CD4-positive, alpha-beta memory T cell (primary cell): ENCODE results near the gene PRKRIP1. TPM values are rescaled to one million over a fixed set of nuclear protein-coding genes. Genes with fewer than 3 reads are reported as not detected.

ENCODE experiments used
- CTCF ChIA-PET: fragments of 350-600 bp; sonication (Branson Sonifier 250); formaldehyde crosslinking; loops from one replicate; lab custom pipeline; 2021; ENCODE audit warnings: inconsistent platforms; ENCODE audit not compliant: partially characterized antibody; lab: Charles Lee
- POLR2A ChIA-PET: fragments of 350-600 bp; sonication (Branson Sonifier 250); formaldehyde crosslinking; loops from one replicate; lab custom pipeline; 2021; ENCODE audit not compliant: partially characterized antibody; lab: Charles Lee
- DNase-seq, 5 donors: peaks; one replicate each; pipeline versions ENCODE4 v3.0.0 to v3.0.0-alpha.2; 2020 to 2022; ENCODE audit warnings: mixed read lengths in 1 of 5
- H3K27ac ChIP-seq: one replicate; pipeline ENCODE4 v1.7.0; 2013; ENCODE audit warnings: low read depth, low read length
- H3K27me3 ChIP-seq: 2 replicates; pipeline ENCODE4 v1.7.0; 2013; ENCODE audit warnings: mild to moderate bottlenecking, low read length, moderate library complexity; ENCODE audit not compliant: insufficient read depth
- H3K36me3 ChIP-seq: 2 replicates; pipeline ENCODE4 v1.7.0; 2013; ENCODE audit warnings: mild to moderate bottlenecking, low read length, moderate library complexity; ENCODE audit not compliant: insufficient read depth
- H3K4me1 ChIP-seq: 2 replicates; pipeline ENCODE4 v1.7.0; 2013; ENCODE audit warnings: mild to moderate bottlenecking, low read length, moderate library complexity; ENCODE audit not compliant: insufficient read depth
- H3K4me3 ChIP-seq, 2 donors: one replicate each; pipeline ENCODE4 v1.7.0; 2013; ENCODE audit warnings: low read length in 2 of 2, mild to moderate bottlenecking in 1 of 2
- H3K9me3 ChIP-seq, 2 donors: one replicate each; pipeline ENCODE4 v1.7.0; 2013; ENCODE audit warnings: low read length in 2 of 2, control low read depth in 1 of 2; ENCODE audit not compliant: control insufficient read depth in 1 of 2
- H3K27ac Mint-ChIP-seq, 7 donors: one replicate each; pipeline ENCODE4 v1.8.0; 2020 to 2021; ENCODE audit warnings: mixed read lengths in 7 of 7, mild to moderate bottlenecking in 6 of 7, inconsistent platforms in 3 of 7, moderate library complexity in 3 of 7
- H3K27me3 Mint-ChIP-seq, 2 donors: one replicate each; pipeline ENCODE4 v1.8.0; 2020 to 2021; ENCODE audit warnings: mixed read lengths in 2 of 2
- H3K36me3 Mint-ChIP-seq, 2 donors: one replicate each; pipeline ENCODE4 v1.8.0; 2020 to 2021; ENCODE audit warnings: mixed read lengths in 2 of 2, inconsistent platforms in 1 of 2, mild to moderate bottlenecking in 1 of 2
- H3K4me1 Mint-ChIP-seq, 4 donors: one replicate each; pipeline ENCODE4 v1.8.0; 2020 to 2021; ENCODE audit warnings: mixed read lengths in 4 of 4, mild to moderate bottlenecking in 1 of 4
- H3K4me3 Mint-ChIP-seq, 8 donors: one replicate each; pipeline ENCODE4 v1.8.0; 2020 to 2021; ENCODE audit warnings: mixed read lengths in 8 of 8, mild to moderate bottlenecking in 7 of 8, moderate library complexity in 6 of 8, inconsistent platforms in 3 of 8
- H3K9me3 Mint-ChIP-seq, 8 donors: one replicate each; pipeline ENCODE4 v1.8.0; 2020 to 2021; ENCODE audit warnings: mixed read lengths in 8 of 8, mild to moderate bottlenecking in 5 of 8, inconsistent platforms in 3 of 8, moderate library complexity in 1 of 8
- intact Hi-C: fragments of 100-400 bp; cut with micrococcal nuclease; formaldehyde crosslinking; loops from one replicate; pipeline ENCODE4 v1.15.1; 2023
- polyA plus RNA-seq, 2 donors: library from polyadenylated mRNA; unstranded; fragments of 300-500 nt; fragmentation: Illumina TruSeq; gene quantifications; one replicate each; pipeline ENCODE4 v1.2.3, GENCODE V29; 2021
- total RNA-seq, 2 experiments: library from RNA; stranded (reverse); gene quantifications; one replicate each; pipeline ENCODE4 v1.2.3, GENCODE V29; 2021

Gene PRKRIP1
- total and polyA plus RNA-seq, 4 experiments from 2014 or later = 9.7 to 47.6 (median 32.4) TPM

DNA sequence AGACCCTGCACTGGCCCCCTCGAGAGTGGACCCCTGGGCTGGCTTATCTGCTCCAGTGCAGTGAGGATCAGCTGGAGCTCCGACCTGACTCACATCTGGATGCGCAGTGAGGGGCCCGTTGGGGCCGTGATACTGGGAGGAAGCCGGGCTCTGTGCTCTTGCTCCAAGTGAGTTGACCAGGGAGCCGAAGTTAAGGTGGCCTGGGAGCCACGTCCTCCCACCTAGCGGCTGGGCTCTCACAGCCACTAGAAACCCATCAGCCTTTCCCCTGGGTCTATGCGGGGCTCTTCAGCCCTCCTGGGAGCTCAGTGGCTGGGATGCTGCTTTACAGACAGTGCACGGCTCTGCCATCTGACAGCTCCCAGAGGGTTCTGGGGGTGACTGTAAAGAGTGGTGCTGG lies 59.4 kb downstream of the PRKRIP1 start:
- CTCF ChIA-PET = interaction anchor here (1.4 to 3.4 kb wide), 3 partner anchors 12 to 50 kb away, joined by 5 to 17 read pairs (median 7); no protein-coding TSS in a partner anchor
- peaks cover 16% of the 10 kb centered on the region for H3K36me3 ChIP-seq

DNA sequence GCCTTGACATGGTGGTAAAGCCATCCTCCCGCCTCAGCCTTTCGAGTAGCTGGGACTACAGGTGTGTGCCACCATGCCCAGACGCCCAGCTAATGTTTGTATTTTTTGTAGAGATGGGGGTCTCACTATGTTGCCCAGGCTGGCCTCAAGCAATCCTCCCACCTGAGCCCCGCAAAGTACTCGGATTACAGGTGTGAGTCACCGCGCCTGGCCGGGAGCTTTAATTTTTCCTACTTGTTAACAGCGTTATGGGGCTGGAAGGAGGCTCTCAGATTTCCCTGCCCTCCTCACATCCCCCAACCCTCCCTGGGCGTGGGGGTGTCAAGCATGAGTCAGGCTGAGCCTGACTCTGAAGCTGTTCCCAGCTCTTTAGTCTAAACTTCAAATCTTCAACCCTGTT lies 60.2 kb downstream of the PRKRIP1 start:
- Mint-ChIP-seq H3K9me3 (no peaks in the 10 kb centered on the region), H3K27ac (no peak overlapping the region), H3K36me3 (peaks cover 3 to 16% of the 10 kb centered on the region in 2 donors), H3K27me3 (no peaks in the 10 kb centered on the region), H3K4me3 (no peak overlapping the region), H3K4me1 (peaks cover 0 to 6% (median 2%) of the 10 kb centered on the region in 4 donors)
- CTCF ChIA-PET = interaction anchor here (1.4 to 3.4 kb wide), 4 partner anchors 11 to 51 kb away, joined by 3 to 17 read pairs (median 6); no protein-coding TSS in a partner anchor
- Histone ChIP-seq H3K9me3 (no peaks in the 10 kb centered on the region), H3K4me1 (no peaks in the 10 kb centered on the region), H3K4me3 (no peak overlapping the region), H3K27ac (no peak overlapping the region), H3K27me3 (no peaks in the 10 kb centered on the region), H3K36me3 (peaks cover 16% of the 10 kb centered on the region)
- intact Hi-C loops = no loop called here
- no peak for DNase-seq
- POLR2A ChIA-PET = interaction anchor here (0.9 to 1.4 kb wide), 4 partner anchors 8 to 51 kb away, joined by 3 to 5 read pairs (median 4); partner anchors contain the start of gene ALKBH4

More for the DNA sequence above, 59.4 kb downstream of the PRKRIP1 start:
- H3K36me3 Mint-ChIP-seq = peaks cover 1 to 13% of the 10 kb centered on the region in 2 donors
- H3K27ac Mint-ChIP-seq = no peak overlapping the region
- no peak overlapping the region for H3K27ac ChIP-seq
- H3K4me3 ChIP-seq = no peak overlapping the region
- no peaks in the 10 kb centered on the region for H3K27me3 ChIP-seq
- intact Hi-C loops = no loop called here
- H3K9me3 Mint-ChIP-seq = no peaks in the 10 kb centered on the region
- DNase-seq = no peak
- H3K4me1 Mint-ChIP-seq = peaks cover 0 to 2% (median under 1%) of the 10 kb centered on the region in 4 donors
- H3K27me3 Mint-ChIP-seq = no peaks in the 10 kb centered on the region
- no peak overlapping the region for H3K4me3 Mint-ChIP-seq
- H3K9me3 ChIP-seq = no peaks in the 10 kb centered on the region
- H3K4me1 ChIP-seq = no peaks in the 10 kb centered on the region
- POLR2A ChIA-PET = interaction anchor here (0.9 to 1.4 kb wide), 4 partner anchors 9 to 50 kb away, joined by 3 to 5 read pairs (median 4); partner anchors contain the start of gene ALKBH4

DNA sequence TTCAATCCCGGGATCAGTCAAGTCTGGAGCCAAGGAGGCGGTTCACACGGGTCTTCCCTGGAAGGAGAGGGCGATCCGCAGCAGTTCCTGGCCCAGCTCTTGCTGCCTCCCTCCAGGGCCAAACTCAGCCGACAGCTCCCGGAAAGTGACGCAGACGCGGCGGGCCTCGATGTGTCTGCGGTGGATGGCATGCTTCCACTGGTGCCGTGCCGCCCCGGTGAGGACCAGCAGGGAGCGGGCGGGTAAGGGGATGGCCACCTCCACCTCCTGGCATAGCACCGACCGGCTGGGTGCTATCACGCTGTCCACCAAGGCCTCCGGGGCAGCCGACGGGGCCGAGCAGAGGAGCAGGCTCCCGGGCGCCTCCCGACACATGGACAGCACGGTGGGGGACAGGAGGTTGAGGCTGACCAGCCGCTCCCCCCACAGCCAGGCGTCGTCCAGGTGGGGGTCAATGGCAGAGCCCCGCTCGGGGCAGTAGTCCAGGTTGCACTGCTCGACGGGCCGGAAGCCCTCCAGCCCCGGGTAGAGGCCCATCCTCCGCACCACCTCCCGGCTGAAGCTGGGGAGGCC lies 61.3 kb downstream of the PRKRIP1 start:
- Mint-ChIP-seq H3K9me3 (no peaks in the 10 kb centered on the region), H3K27me3 (no peaks in the 10 kb centered on the region), H3K4me1 (peaks cover 1 to 15% (median 2%) of the 10 kb centered on the region in 4 donors), H3K27ac (no peak overlapping the region), H3K4me3 (no peak overlapping the region), H3K36me3 (peaks cover 3 to 16% of the 10 kb centered on the region in 2 donors)
- no peaks in the 10 kb centered on the region for H3K9me3 ChIP-seq
- H3K27me3 ChIP-seq = no peaks in the 10 kb centered on the region
- POLR2A ChIA-PET = no interaction called here
- DNase-seq = no peak
- H3K4me1 ChIP-seq = no peaks in the 10 kb centered on the region
- H3K27ac ChIP-seq = no peak overlapping the region
- no peak overlapping the region for H3K4me3 ChIP-seq
- CTCF ChIA-PET = interaction anchor here (1.5 to 3.4 kb wide), 2 partner anchors 26 to 52 kb away, joined by 3 to 17 read pairs; no protein-coding TSS in a partner anchor
- intact Hi-C loops = no loop called here
- H3K36me3 ChIP-seq = peaks cover 16% of the 10 kb centered on the region

DNA sequence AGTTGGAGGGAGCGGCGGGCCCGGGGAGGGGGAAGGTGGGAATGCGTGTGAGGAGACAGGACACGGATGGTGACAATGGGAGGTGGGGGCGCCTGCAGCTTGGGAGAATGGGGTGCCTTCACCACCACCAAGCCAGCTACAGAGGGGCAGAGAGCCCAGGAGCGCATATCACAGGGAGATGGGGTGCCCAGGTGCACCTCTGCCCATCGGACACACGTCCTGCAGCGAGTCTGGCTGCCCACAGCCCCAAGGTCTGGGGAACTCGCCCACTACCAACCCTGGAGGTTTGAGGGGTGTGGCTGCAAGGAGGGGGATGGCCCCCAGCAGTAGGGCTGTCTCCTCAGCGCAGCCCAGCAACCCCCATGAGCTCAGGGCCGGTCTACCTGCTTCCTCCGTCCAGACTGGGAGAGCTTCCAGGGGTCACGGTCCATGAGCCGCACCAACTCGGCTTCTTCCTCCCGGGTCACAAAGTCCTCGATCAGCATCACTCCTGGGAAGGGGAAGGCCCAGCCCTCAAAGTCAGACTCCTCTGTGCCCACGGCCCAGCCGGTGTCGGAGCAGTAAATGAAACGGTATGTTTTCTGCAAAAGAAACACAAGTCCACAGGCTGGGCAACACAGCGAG lies 63.2 kb downstream of the PRKRIP1 start:
- Mint-ChIP-seq H3K4me3 (no peak overlapping the region), H3K4me1 (peaks cover 6 to 29% (median 12%) of the 10 kb centered on the region in 4 donors), H3K9me3 (no peaks in the 10 kb centered on the region), H3K27me3 (no peaks in the 10 kb centered on the region), H3K27ac (no peak overlapping the region), H3K36me3 (peaks cover 3 to 19% of the 10 kb centered on the region in 2 donors)
- CTCF ChIA-PET = interaction anchor here (1.0 to 1.5 kb wide), 3 partner anchors 9 to 54 kb away, joined by 3 to 4 read pairs (median 4); no protein-coding TSS in a partner anchor
- Histone ChIP-seq H3K4me1 (peaks cover 17% of the 10 kb centered on the region), H3K4me3 (no peak overlapping the region), H3K36me3 (peaks cover 16% of the 10 kb centered on the region), H3K27me3 (no peaks in the 10 kb centered on the region), H3K9me3 (no peaks in the 10 kb centered on the region), H3K27ac (no peak overlapping the region)
- intact Hi-C loops = no loop called here
- POLR2A ChIA-PET = interaction anchor here (1.3 to 1.7 kb wide), 2 partner anchors 27 to 44 kb away, joined by 3 to 4 read pairs; no protein-coding TSS in a partner anchor
- DNase-seq = no peak

DNA sequence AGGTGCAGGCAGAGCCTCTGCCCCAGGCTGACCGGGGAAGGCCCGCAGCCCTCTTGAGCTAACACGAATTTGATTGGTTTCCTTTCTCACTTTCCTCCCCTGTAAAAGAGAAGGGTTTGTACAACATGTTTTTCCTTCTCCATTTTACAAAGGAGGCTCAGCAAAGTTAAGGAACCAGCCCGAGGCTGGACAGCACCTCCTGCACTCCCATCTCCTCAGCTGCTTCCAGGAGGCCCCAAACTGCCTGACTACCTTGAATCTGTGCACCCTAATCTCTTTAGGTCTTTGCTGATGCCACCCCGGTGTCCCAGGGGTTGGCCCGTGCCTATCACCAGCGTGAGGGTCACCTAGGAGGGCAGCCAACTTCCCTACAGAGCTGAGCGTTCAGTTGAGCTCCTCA lies 64.3 kb downstream of the PRKRIP1 start:
- Mint-ChIP-seq H3K4me3 (no peak overlapping the region), H3K27ac (peak overlapping the region in 3 of 7 donors; percentile 65 to 85 (median 73)), H3K36me3 (peaks cover 3 to 17% of the 10 kb centered on the region in 2 donors), H3K9me3 (no peaks in the 10 kb centered on the region), H3K4me1 (peaks cover 6 to 35% (median 15%) of the 10 kb centered on the region in 4 donors), H3K27me3 (no peaks in the 10 kb centered on the region)
- Histone ChIP-seq H3K27ac (no peak overlapping the region), H3K36me3 (peaks cover 16% of the 10 kb centered on the region), H3K4me1 (peaks cover 19% of the 10 kb centered on the region), H3K27me3 (no peaks in the 10 kb centered on the region), H3K9me3 (no peaks in the 10 kb centered on the region), H3K4me3 (no peak overlapping the region)
- intact Hi-C loops = loop anchor here (5.0 kb wide), 1 partner anchor 173 kb away; the partner anchor contains the start of gene SH2B2
- DNase-seq = no peak
- POLR2A ChIA-PET = interaction anchor here (1.3 to 1.7 kb wide), 2 partner anchors 28 to 45 kb away, joined by 3 to 4 read pairs; no protein-coding TSS in a partner anchor
- CTCF ChIA-PET = interaction anchor here (1.5 kb wide), 2 partner anchors 10 to 55 kb away, joined by 4 read pairs; no protein-coding TSS in a partner anchor

DNA sequence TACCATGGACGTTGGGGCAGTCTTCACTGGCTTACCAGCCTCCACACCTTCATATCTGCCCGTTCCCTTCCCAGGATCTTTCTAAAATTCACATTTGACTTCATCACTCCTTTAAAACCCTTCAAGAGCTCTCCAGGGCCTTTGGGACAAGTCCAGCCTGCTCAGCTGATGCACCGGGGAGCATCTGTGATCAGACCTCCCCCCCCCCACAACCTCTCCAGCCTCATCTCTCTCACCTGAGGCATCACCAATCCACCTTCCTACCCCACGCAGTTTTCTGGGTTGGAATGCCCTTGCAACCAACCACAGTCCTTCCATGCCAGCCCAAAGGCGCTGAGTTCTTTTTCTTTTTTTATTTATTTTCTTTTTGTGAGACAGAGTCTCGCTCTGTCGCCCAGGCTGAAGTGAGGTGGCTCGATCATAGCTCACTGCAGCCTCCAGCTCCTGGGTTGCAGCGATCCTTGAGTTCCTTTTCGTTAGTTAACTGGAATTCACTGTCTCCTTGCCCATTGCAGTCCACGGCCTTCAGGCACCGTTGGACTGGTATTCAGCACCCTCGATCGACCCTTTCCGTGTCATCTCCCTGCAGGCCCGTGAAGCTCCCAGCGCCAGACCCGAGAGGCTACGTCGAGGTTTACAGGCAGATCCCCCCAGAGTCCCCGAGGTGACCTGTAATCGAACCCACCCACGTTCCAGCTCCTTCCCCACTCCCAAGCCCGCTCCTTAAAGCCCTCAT lies 67.8 kb downstream of the PRKRIP1 start:
- ChIA-PET POLR2A (interaction anchor here (0.7 to 4.0 kb wide), 9 partner anchors 8 to 68 kb away, joined by 3 to 27 read pairs (median 9); partner anchors contain the start of genes ORAI2 and PRKRIP1), CTCF (interaction anchor here (0.5 to 5.6 kb wide), 8 partner anchors 12 to 1386 kb away, joined by 3 to 36 read pairs (median 6); partner anchors contain the start of gene PRKRIP1)
- H3K36me3 Mint-ChIP-seq = peaks cover 7 to 15% of the 10 kb centered on the region in 2 donors
- H3K36me3 ChIP-seq = no peaks in the 10 kb centered on the region
- peaks cover 30% of the 10 kb centered on the region for H3K4me1 ChIP-seq
- H3K4me3 Mint-ChIP-seq = peak overlapping the region; percentile 90 to 94 (median 92)
- no peaks in the 10 kb centered on the region for H3K9me3 Mint-ChIP-seq
- peak overlapping the region; percentile 93 to 94 for H3K4me3 ChIP-seq
- H3K9me3 ChIP-seq = no peaks in the 10 kb centered on the region
- intact Hi-C loops = loop anchor here (1.0 to 5.0 kb wide), 5 partner anchors 33 to 177 kb away; partner anchors contain the start of genes PRKRIP1 and SH2B2
- H3K27ac ChIP-seq = peak overlapping the region; percentile 85
- H3K4me1 Mint-ChIP-seq = peaks cover 11 to 54% (median 28%) of the 10 kb centered on the region in 4 donors
- peak overlapping the region; percentile 78 to 93 (median 88) for H3K27ac Mint-ChIP-seq
- DNase-seq = no peak
- H3K27me3 ChIP-seq = no peaks in the 10 kb centered on the region
- H3K27me3 Mint-ChIP-seq = no peaks in the 10 kb centered on the region
